Hematopoietic multipotent progenitor cell treated with erythropoietin and hydrocortisone succinate and interleukin-3 and kit ligand, for 15 days (in vitro differentiated cells): ENCODE measurements around the gene CD99L2.

ENCODE experiments used
- DNase-seq: peaks from one replicate; pipeline ENCODE4 v3.0.0-alpha.2; 2015; ENCODE audit warnings: low spot score

The CD99L2 gene

DNA sequence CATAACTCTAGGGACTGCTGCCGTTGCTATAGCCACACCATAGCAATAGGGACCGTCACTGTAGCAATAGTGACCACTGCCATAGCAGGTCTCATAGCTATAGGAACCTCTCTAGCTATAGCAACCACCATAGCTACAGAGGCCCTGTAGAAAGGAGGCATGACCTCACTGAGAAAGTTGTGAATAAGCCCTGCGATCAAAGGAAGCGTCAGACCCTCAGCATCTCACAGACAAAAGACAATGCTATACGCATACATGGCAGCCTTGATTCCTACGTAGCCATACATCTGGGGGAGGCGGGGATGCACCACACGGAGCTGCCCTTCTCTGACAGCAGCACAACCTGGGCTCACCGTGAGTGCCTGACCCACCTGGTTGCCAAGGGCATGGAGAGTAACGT lies 116.8 kb downstream of the CD99L2 start:
- no peak for DNase-seq

DNA sequence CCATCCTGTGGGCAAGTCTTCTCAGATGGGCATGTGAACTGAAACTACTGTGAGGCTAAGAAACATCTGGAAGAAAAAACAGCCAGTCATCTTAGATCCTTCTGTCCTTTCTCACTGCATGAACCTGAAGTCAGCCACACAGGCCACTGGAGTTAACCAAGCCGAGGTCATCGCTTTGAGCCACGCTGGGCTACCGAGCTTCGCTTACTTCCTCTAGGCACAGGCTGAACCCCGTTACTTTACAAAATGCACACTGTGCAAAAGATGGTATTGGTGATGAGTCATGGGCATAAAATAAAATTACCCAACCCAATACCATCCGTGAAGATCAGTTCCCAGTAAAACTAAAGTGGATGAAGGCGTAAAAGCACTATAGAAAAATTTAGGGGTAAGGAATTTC lies 119.1 kb downstream of the CD99L2 start:
- DNase-seq, result no peak

DNA sequence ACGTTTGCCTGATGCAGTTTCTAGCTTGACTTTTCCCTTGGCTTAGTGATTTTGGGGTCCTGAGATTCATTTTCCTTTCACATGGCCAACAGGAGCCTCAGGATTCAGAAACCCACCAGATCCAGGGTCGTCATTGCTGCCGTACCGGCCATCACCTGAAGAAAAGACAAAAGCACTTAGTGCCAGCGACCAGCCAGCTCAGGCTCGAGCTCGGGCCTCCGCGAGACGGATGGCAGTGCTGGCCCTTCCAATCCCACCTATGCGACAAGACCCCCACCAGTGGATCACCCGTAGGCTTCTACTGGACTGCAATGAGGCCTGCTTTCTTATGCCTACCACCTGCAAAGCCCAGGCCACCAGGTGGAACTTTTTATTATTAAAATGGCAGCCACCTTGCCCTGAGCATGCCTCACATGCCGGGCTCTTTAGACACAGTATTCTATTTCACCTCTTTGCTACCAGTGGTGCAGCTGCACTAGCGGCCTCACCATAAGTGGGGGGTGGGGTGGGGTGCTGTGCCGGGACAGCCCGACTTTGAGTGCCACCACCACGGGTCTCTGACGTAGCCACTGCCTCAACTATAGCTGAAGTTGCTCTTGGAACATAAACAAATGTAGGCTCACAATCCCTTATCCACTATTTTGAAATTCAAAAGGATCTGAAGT lies 121.0 kb downstream of the CD99L2 start:
- no peak for DNase-seq

DNA sequence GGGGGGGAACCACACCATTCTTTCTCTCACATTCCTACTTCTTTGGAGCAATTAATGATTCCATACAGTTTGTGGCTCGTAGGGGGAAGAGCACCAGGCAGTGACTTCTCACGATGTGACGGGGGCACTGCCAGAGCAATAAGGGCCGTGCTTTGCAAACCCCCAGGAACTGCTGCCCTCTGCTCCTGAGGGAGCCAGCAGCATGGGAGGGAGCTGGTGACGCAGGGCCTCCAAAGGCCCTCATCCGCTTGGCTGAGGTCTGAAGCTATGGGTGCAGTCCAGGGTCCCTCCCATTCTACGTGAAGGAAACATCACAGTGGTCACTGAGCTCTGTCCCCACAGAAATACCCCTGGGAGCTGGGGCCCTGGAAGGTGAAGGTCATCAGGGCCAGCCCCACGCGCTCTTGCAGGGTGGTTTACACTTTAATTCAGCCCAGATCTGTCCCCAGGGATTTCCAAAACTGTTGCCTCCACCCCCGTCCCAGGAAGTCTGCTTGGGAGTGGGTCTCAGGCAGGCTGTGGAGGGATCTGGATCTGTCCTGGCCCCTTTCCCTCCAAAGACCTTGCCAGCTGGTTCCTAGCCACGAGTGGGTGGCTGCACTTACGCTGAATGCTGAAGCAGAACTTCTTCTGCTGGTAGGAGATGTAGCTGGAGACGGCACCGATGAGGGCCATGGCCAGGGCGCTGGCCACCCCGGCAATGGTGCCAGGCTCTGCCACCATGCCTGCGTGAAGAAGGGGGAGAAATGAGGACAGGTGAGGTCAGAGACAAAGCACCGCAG lies 122.7 kb downstream of the CD99L2 start:
- no peak for DNase-seq

DNA sequence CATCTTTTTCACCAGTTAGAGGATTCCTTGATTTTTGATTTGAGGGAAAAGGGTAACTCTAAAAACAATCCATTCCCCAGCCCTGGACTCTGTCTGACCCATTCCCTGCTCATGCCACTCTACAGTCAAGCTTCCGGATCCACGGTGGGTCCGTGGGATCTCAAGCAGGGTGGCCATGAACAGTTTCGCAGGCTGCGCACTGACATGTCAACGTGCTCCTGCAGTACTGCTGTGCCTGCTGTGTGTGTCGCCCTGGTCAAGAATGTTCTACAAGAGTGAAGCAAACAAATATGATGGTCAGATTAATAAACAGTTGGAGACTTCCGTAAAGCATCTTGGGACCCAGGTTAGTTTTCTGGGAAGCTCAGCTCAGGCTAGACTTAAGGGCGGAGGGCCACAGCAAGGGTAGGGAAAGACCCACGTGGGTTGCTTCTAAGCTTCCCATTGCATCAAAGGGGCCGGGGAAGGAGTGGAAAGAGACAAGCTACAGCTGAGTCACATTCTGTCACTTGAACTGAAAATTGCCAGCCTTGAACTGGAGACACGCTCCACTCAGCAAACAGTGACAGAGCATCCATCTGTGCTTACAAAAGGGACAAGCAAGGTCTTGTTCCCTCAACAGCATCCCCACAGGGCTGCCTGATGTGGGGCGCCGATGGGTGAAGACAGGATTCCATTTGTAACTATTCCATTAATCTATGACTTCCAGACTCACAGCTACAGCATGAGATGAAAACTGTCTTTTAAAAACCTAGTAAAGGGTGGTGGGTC lies 123.5 kb downstream of the CD99L2 start:
- DNase-seq, result no peak

DNA sequence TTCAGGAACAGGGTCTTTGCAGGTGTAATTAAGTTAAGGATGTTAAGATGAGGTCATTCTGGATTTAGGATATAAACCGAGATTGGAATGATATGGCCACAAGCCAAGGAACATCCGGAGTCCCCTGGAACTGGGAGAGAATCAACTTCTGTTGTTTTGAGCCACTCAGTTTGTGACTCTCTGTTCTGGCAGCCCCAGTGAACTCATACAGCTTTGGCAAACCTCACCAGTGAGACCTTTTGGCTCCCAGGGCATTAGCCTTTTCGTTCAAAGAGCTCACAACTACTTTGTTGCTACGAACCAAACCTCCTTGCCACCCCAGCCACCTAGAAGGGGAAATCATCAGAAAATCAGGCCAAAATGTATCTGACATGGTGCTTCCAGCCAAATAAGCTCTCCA lies 124.8 kb downstream of the CD99L2 start:
- DNase-seq, result no peak

DNA sequence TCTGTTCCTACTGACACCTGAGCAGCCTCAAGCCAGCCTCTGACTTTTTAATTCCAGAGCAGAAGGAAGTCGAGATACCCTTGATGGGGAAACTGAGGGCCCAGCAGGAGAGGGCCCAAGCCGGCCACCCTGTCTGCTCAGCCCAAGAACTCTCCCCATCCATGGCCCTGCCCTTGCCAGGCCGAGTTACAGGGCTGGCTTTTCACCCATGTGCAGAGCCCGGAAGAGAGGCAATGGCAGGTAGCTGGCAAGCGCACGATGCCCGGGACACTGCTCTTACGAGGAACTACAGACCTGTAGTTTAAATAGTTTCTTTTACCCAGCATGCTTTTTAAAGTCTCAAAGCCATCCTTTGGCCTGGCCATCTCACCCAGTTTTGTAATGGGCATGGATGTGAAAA lies 125.4 kb downstream of the CD99L2 start:
- no peak for DNase-seq

DNA sequence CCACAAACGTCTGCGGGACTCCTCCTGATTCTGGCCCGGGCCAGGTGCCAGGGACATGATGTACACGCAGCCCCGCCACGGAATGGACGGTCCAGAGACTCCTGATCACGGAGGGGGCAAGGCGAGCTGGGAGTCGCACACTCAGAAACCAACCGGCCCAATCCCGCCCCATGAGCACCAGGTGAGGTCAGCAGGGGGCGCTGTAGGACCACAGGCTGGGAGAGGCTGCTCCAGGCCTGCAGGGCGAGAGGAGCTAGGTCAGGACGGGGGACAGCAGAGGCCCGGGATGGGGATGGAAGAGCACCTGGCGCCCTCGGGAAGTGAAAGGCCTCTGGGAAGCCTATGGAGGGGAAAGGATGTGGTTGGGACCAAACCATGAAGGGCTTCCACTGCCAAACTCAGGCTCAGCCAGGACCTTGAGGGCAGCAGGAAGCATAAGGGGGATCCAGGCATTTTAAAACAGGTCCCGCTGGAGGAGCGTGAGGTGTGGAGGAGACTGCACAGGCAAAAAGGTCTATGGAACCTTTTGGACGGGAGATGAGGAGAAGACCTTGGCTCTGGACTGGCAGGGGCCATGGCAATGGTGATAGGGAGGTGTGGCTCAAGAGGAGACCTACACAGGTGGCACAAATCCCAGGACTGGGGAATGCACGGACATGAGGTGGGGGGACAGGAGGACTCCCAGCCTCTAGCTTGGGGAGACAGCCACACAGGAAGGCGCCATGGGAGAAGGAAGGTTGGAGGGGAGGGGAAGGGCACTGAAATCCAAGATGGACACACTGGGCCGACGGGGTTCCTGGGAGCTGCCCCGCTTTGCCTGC lies 126.1 kb downstream of the CD99L2 start:
- peak; percentile 64 for DNase-seq

DNA sequence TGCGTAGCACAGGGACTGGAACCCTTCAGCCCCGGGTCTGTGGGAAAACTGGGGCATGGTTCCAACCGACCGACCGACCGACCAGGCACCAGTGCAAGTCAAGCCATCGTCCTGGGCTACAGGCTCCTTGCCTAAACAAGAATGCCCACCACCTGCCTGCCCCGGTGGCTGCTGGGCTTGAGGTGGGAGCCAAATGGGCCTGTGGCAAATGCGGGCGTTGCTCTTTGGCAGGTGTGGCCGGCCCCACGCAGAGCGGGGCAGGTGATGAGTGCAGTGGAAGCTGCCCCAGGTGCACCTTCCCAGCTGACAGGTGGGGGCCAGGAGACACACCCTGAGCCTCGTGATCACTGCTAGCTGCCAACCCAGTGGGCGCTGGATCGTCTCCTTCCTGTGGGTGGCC lies 127.4 kb downstream of the CD99L2 start:
- DNase-seq, result no peak

DNA sequence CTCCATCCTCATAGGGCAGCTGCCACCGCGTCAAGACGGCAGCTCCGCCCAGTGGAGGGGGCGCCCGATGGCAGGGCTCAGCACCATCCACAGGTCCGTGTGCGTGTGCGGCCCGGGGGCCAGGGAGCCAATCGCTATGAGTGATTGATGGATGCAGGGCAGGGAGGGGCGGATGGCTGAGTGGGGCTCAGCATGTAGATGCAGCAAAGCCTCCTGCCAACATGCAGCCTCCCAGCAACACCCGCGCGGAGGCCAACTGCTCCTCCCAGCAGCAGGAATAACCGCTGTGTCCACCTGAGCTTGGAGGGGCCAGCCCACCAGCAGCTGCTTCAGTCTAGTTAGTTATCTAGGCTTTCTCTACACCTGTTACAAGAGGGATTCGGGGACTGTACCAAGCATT lies 127.8 kb downstream of the CD99L2 start:
- DNase-seq, result no peak

DNA sequence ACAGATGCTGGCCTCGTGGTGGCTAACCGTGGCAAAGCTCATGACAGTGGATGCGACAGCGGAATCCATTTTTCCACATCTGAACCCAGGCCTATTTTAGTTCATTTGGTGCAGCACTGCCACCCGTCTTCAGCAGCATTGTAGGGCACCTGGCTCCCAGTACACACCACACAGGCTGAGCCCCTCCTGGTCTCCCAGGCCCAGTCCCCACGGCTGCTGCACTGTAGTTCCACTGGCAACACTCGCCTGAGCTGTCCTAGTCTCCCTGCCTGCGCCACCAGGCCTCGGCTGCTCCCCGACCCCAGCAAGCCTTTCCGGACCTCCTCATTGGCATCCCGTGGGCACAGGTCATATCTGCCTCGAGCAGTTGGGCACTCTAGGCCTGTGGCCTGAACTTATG lies 129.1 kb downstream of the CD99L2 start:
- DNase-seq, result no peak

DNA sequence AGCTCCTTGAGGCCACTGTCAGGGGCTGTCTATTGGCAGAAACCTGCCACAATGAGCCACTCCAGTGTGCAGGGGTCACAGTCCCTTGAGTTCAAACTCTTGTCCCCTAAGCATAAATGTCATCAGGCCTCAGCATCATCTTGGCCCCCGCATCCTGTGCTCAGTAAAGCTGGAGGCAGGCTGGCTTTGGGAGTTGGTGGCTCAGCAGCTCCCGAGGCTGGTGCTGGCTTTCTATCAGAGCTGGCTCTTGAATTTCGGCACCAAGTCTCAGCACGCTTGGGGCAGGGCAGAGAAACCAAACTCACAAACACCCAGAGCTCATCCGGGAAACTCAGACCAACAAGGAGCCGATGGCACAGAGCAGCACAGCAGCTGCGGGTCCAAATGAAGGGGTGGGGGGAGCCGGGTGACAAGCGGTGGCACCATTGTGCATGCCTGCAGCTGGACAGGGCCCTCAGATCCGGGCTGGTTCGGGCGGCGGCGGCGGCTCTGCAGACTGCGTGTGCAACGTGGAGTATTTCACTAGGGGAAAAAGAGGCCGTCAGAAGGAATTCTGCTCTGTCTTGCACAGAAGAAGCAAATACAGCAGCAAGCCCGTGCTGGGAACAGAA lies 129.8 kb downstream of the CD99L2 start:
- DNase-seq, result no peak

DNA sequence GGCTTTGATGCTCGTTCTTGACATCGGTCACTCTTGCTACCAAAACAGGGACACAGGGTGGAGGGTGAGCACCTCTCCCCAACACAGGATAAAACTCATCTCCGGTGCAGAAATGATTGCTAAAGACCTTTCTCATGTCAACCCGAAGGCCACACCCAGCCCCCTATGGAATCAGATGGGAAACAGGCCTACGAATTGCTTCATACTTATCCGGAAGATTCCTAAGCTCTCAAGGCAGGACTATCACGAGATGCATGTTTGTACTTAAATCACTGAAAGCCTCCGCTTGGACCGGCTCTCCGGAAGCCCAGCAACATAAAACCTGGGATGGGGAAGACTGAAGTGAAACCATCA lies 130.4 kb downstream of the CD99L2 start:
- DNase-seq, result no peak

DNA sequence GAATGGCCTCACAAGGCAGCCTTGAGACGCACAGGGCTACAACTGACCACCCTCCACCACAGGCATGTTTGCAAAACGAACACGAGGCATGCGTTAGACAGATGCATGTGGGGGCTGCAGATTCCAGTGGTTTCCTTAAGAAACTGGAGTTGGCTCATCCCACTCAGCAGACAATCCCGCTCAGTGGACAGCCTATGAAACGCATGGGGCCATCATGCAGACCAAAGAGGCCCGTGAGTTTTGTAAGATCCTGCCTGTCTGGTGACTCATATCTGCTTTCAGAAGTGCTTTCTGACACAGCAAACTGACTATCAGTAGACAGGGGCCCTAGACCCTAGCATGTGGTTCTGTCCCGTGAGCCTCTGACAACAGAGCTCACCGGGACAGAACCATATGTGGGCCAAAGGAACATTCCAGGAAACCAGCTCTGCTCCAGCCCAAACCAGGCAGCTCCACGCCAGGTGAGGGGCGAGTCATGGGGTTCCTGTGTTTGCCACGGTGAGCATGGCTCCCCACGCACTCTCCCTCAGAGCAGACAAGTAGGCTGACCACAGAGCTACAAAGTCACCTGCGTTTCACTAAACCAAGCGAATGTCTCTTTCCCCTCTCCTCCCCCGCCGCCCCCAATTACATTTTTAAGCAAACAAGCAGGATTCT lies 130.9 kb downstream of the CD99L2 start:
- DNase-seq, result no peak

DNA sequence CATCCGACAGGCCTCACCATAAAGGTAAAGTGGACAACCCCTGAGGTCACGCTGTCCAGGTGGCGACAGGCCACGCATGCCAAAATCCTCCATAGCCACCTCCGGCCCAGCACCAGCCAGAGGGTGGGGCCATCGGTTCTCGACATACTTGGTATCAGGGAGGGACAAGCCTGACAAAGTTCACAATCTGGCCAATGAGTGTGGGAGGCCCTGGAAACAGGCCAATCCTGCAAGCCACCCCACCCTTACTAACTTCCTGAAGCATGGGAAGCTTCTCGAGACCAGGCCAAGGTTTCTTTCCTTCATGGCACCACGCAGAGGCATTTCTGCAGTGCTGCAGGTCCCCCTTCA lies 131.4 kb downstream of the CD99L2 start:
- peak; percentile 59 for DNase-seq

DNA sequence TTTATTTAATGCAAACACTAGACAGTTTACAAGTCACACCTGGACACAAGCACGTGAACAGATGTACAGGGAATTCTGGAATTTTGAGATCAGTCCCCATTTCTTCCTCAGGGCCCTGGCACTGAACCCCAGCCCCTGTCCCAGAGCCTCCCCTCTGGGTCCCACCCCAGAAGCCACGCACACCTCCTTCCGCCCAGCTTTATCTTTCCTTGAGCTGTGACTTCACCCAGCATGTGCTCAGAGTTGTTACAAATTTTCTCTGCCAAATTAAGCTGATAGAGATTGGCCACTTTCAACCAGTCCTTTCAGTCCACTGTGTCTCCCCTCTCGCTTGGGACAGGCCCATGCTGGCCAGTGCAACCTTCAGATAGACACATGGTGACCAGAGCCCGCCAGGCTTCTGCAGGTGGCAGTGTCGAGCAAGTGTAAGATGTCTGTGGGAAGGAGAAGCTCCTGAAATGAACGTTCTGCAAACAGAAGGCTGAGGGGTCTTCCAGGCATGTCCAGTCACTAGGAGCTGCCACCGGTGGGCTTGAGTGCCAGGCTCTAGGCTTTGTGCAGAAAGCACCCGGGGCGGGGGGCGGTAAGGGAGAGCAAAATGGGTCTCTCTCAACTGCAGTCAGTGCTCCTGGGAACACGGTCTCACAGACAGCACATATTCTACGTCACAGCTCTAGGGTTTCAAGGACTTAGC lies 132.0 kb downstream of the CD99L2 start:
- DNase-seq, result no peak

DNA sequence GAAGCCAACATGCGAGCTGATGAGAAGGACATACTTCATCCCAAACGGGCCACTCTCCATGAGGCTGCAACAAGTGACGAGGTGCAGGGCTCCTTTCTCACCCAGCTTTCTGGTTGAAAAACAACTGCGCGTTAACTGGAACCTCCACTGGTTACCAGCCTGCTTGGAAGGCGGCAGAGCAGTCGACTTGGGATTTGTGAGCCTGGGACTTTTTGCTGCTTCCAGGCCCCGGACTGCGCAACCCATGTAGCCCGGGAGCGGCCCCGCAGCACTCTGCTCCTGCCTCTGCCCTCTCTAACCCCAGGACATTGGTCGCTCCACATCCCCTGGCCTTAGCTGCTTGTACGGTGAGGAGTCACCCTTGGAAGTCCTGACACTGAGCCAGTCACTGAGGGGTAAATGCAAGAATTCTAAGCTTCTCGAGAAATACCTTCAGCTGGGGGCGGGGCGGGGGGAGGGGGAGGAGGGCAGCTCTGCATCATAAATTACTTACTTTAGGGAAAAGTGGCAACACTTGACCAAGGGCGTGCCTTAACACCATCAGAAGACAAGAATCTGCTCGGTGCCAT lies 132.6 kb downstream of the CD99L2 start:
- DNase-seq, result no peak

DNA sequence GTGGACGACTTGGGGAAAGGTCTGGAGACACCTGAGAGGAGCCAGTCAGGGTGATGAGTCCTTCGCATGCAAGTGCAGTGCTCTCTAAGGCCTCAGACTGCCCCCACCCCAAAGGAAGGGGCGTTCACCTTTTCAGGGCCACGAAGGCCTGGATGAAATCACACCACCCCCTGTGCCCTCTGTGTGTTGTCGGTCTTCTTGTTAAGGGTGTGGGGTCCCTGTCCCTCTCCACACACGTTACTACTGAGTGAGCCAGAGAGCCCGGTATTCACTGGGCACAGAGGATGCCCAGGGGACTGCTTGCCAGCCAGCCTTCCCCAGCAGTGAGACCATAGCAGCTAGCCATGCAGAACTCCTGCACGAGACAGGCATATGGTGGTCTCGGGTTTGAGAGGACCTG lies 133.2 kb downstream of the CD99L2 start:
- DNase-seq, result no peak

DNA sequence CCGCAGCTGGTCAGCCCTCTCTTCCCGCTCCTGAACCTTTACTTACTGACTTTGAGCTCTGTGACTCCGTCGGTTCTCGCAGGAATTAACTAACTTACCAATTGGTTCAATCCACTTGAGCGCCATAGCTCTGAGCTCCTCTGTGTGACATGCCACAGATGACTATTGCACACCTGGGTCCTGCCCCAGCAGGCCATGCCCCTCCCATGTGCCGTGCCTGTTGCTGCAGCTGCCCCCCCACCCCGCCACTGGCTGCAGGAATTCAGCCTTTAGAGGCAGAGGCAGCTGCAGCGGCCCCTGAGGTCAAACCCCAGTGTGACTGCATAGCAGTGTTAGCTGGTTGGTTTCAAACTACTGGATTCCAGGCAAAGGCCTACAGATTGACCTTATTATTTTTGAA lies 134.7 kb downstream of the CD99L2 start:
- DNase-seq, result no peak

DNA sequence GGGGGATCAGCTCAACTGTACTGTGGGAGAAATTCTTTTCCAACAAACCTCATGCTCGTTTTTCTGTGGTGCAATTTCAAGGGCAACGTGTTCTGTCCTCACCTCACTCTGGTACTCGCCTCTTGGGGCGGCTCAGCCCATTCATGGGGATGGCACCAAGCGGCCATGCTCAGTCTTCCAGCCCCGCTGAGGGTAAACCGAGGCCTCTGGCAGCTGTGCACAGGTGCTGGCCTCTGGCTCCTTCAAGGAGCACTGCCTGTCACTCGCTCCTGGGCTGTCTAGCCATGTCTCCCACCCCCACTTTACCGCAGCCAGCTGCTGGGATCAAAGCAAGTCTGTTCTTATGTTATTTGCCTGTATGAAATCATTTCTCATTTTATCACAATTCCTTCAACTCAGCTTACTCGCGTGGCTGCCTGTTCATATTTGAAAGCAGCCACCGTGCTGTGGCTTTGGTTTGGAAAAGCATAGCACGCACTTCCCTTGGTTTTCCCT lies 135.1 kb downstream of the CD99L2 start:
- DNase-seq, result no peak
